ENCODE data around the gene ACADS. TPM values are rescaled to one million over a fixed set of nuclear protein-coding genes. Genes with fewer than 3 reads are reported as not detected.

Gene ACADS
- total and polyA plus RNA-seq, 9 of the 15 experiments (the other 6 are each of a cell fraction or from before 2014, with no cell fraction given) = 0.06 to 20.3 (median 8.8) TPM

- no TSS peak for BruUV-seq (replicated peaks)
Measured at GRCh38 chr12:120760349-120761254, 35.0 kb downstream of the ACADS start.

More at GRCh38 chr12:120760349-120761254, 35.0 kb downstream of the ACADS start:
- Histone ChIP-seq H3K9ac (ENCODE audit: insufficient read depth in 1 of 2, low read depth in 2 of 2, low read length in 2 of 2) (no peak overlapping the region), H3K36me3 (ENCODE audit: control insufficient read depth, insufficient read depth, low read length) (peaks cover 24% of the 10 kb centered on the region; the same call in 1 of the 3 replicates), H3K9me1 (ENCODE audit: control insufficient read depth, insufficient read depth, low read length) (no peaks in the 10 kb centered on the region), H3K27ac (ENCODE audit: extremely low read depth, low read depth, low read length) (no peak overlapping the region), H2AFZ (ENCODE audit: low read depth, low read length) (no peak overlapping the region), H3K79me2 (ENCODE audit: control insufficient read depth, insufficient read depth, low read length) (no peaks in the 10 kb centered on the region), H3K27me3 (ENCODE audit: control insufficient read depth in 2 of 2, insufficient read depth in 2 of 2, low read length in 2 of 2) (no peaks in the 10 kb centered on the region), H3K4me1 (replicated peaks in 1 of 2; ENCODE audit: control insufficient read depth in 2 of 2, insufficient read depth in 2 of 2, low read length in 2 of 2) (peaks cover 0 to 4% of the 10 kb centered on the region in 2 experiments; a peak in 1 of 5 replicates), H3K9me3 (replicated peaks; ENCODE audit: control insufficient read depth, insufficient read depth, low read depth, low read length) (no peaks in the 10 kb centered on the region), H3K4me2 (ENCODE audit: insufficient read depth, low read length) (no peak overlapping the region), H4K20me1 (replicated peaks; ENCODE audit: control insufficient read depth, insufficient read depth, low read length) (no peaks in the 10 kb centered on the region), H3K4me3 (no peak overlapping the region)
- no peak for TF ChIP-seq ZNF347 (CRISPR knock-in tag; IDR thresholded peaks at IDR 0.05; ENCODE audit: low read depth)
- no peak for TF ChIP-seq C11orf30 (IDR thresholded peaks at IDR 0.05; ENCODE audit: low read depth)
- TF ChIP-seq, protein P1, sequence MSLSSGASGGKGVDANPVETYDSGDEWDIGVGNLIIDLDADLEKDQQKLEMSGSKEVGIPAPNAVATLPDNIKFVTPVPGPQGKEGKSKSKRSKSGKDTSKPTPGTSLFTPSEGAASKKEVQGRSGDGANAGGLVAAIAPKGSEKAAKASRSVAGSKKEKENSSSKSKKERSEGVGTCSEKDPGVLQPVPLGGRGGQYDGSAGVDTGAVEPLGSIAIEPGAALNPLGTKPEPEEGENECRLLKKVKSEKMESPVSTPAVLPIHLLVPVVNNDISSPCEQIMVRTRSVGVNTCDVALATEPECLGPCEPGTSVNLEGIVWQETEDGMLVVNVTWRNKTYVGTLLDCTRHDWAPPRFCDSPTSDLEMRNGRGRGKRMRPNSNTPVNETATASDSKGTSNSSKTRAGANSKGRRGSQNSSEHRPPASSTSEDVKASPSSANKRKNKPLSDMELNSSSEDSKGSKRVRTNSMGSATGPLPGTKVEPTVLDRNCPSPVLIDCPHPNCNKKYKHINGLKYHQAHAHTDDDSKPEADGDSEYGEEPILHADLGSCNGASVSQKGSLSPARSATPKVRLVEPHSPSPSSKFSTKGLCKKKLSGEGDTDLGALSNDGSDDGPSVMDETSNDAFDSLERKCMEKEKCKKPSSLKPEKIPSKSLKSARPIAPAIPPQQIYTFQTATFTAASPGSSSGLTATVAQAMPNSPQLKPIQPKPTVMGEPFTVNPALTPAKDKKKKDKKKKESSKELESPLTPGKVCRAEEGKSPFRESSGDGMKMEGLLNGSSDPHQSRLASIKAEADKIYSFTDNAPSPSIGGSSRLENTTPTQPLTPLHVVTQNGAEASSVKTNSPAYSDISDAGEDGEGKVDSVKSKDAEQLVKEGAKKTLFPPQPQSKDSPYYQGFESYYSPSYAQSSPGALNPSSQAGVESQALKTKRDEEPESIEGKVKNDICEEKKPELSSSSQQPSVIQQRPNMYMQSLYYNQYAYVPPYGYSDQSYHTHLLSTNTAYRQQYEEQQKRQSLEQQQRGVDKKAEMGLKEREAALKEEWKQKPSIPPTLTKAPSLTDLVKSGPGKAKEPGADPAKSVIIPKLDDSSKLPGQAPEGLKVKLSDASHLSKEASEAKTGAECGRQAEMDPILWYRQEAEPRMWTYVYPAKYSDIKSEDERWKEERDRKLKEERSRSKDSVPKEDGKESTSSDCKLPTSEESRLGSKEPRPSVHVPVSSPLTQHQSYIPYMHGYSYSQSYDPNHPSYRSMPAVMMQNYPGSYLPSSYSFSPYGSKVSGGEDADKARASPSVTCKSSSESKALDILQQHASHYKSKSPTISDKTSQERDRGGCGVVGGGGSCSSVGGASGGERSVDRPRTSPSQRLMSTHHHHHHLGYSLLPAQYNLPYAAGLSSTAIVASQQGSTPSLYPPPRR (CRISPR knock-in tag; IDR thresholded peaks at IDR 0.05; ENCODE audit: borderline replicate concordance) = no peak
- TF ChIP-seq ZBTB33 (CRISPR knock-in tag; IDR thresholded peaks at IDR 0.05) = no peak
- no peak for TF ChIP-seq ZNF224 (CRISPR knock-in tag; IDR thresholded peaks at IDR 0.05)
- intact Hi-C loops (cut with micrococcal nuclease) = no loop called here
- 84% methylated on average over 21 of the region's 21 CpGs for WGBS (ENCODE audit: insufficient coverage, low coverage, missing lambda C conversion rate)
- FAIRE-seq (no peak), DNase-seq (ENCODE audit: extremely low read depth in 1 of 4, low spot score in 3 of 4) (no peak), ATAC-seq (no peak)
- ChIA-PET POLR2A (interaction anchor here (1.4 kb wide), 1 partner anchor 15 kb away, joined by 5 read pairs; no protein-coding TSS in a partner anchor), CTCF (ENCODE audit: low intra/inter-chr PET ratio) (interaction anchor here (0.6 kb wide), 1 partner anchor 211 kb away, joined by 3 read pairs; no protein-coding TSS in a partner anchor)
- in situ Hi-C loops (cut with MboI) = no loop called here

Data from K562 (cell line).